ENCODE data around the gene LY9.

DNA sequence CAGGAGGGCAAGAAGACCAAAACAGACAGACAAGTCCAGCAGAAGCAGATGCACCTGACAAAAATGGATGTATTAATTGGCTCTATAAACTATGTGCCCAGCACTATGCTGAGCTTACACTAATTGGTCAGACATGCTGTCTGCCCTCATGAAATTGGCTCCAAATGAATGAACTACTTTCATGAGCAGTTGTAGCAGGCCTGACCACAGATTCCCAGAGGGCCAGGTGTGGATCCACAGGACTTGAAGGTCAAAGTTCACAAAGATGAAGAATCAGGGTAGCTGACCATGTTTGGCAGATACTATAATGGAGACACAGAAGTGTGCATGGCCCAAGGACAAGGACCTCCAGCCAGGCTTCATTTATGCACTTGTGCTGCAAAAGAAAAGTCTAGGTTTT, 42.4 kb upstream of the LY9 start:
- TF ChIP-seq, protein P1, sequence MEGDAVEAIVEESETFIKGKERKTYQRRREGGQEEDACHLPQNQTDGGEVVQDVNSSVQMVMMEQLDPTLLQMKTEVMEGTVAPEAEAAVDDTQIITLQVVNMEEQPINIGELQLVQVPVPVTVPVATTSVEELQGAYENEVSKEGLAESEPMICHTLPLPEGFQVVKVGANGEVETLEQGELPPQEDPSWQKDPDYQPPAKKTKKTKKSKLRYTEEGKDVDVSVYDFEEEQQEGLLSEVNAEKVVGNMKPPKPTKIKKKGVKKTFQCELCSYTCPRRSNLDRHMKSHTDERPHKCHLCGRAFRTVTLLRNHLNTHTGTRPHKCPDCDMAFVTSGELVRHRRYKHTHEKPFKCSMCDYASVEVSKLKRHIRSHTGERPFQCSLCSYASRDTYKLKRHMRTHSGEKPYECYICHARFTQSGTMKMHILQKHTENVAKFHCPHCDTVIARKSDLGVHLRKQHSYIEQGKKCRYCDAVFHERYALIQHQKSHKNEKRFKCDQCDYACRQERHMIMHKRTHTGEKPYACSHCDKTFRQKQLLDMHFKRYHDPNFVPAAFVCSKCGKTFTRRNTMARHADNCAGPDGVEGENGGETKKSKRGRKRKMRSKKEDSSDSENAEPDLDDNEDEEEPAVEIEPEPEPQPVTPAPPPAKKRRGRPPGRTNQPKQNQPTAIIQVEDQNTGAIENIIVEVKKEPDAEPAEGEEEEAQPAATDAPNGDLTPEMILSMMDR (IDR thresholded peaks at IDR 0.05 in 8 of 11, conservative IDR thresholded peaks at IDR 0.05 in 3 of 11), result no peak
- no peak for TF ChIP-seq POLR2A (IDR thresholded peaks at IDR 0.05)
- no peak for TF ChIP-seq POLR2AphosphoS5 (IDR thresholded peaks at IDR 0.05)

Data from spleen (tissue), 7 donors.